GM03348 (cell line): ENCODE results near the gene SARDH.

Experiments
- DNase-seq: peaks from one replicate; pipeline ENCODE4 v3.0.0; 2012; ENCODE audit warnings: low spot score

Gene SARDH

GRCh38 chr9:133669182-133669801, 68.9 kb downstream of the SARDH start:
- DNase-seq: no peak

- DNase-seq: no peak
Observed at GRCh38 chr9:133667759-133668450, 70.2 kb downstream of the SARDH start.

GRCh38 chr9:133666845-133667244, 71.3 kb downstream of the SARDH start:
- DNase-seq: no peak

GRCh38 chr9:133666387-133666786, 71.8 kb downstream of the SARDH start:
- no peak for DNase-seq

GRCh38 chr9:133665535-133665934, 72.6 kb downstream of the SARDH start:
- DNase-seq: no peak

GRCh38 chr9:133665096-133665495, 73.1 kb downstream of the SARDH start:
- DNase-seq: no peak

GRCh38 chr9:133664173-133665050, 73.7 kb downstream of the SARDH start:
- DNase-seq: no peak

- DNase-seq: no peak
Observed at GRCh38 chr9:133661846-133662540, 76.2 kb downstream of the SARDH start.

GRCh38 chr9:133659516-133659915, 78.6 kb downstream of the SARDH start:
- no peak for DNase-seq

- DNase-seq: peak; percentile 75
Observed at GRCh38 chr9:133658442-133659431, 79.4 kb downstream of the SARDH start.

- no peak for DNase-seq
Observed at GRCh38 chr9:133657120-133657661, 81.0 kb downstream of the SARDH start.

GRCh38 chr9:133656211-133657119, 81.7 kb downstream of the SARDH start:
- DNase-seq: no peak

GRCh38 chr9:133655701-133656100, 82.5 kb downstream of the SARDH start:
- no peak for DNase-seq

- no peak for DNase-seq
Observed at GRCh38 chr9:133654736-133655657, 83.2 kb downstream of the SARDH start.

- DNase-seq: no peak
Observed at GRCh38 chr9:133653638-133654037, 84.5 kb downstream of the SARDH start.

- no peak for DNase-seq
Observed at GRCh38 chr9:133650026-133650425, 88.1 kb downstream of the SARDH start.

GRCh38 chr9:133649194-133649593, 89.0 kb downstream of the SARDH start:
- no peak for DNase-seq

- no peak for DNase-seq
Observed at GRCh38 chr9:133647765-133648469, 90.2 kb downstream of the SARDH start.
